DND-41 (cell line): ENCODE measurements around the gene MYH11.
"Not testable (repeated sequence)": the region's sequence is repeated elsewhere in the genome, so short reads cannot be mapped to it uniquely, and the experiment has no call there.

Source experiments
- ATAC-seq: fragments of 200-7000 bp; cut with Tn5 transposase; 3 replicates; pipeline ENCODE4 v1.9.1; 2021; ENCODE audit warnings: low read depth; ENCODE audit not compliant: insufficient read depth
- DNase-seq: peaks from one replicate; pipeline ENCODE4 v3.0.0-alpha.2; 2020
- H2AFZ ChIP-seq: 2 replicates; pipeline ENCODE4 v1.6.0; 2012; ENCODE audit warnings: low read depth, low read length
- H3K27ac ChIP-seq: 2 replicates; pipeline ENCODE4 v1.5.1; 2012; ENCODE audit warnings: low read length, inconsistent platforms
- H3K27me3 ChIP-seq: fragments of 200-600 bp; sonication (generic); 2 replicates; pipeline ENCODE4 v1.6.0; 2012; ENCODE audit warnings: low read length, mild to moderate bottlenecking, inconsistent platforms; ENCODE audit not compliant: insufficient read depth, poor library complexity
- H3K36me3 ChIP-seq: 2 replicates; pipeline ENCODE4 v1.5.1; 2012; ENCODE audit warnings: low read length, inconsistent platforms; ENCODE audit not compliant: insufficient read depth
- H3K4me1 ChIP-seq: 2 replicates; pipeline ENCODE4 v1.5.1; 2012; ENCODE audit warnings: mild to moderate bottlenecking, low read length; ENCODE audit not compliant: insufficient read depth
- H3K4me2 ChIP-seq: 2 replicates; pipeline ENCODE4 v1.6.0; 2012; ENCODE audit warnings: mild to moderate bottlenecking, moderate library complexity, low read length, inconsistent platforms; ENCODE audit not compliant: insufficient read depth
- H3K4me3 ChIP-seq, 2 experiments: fragments of 200-600 bp in 1 of 2; shearing (Covaris generic) in 1 of 2; 2 replicates each; pipeline ENCODE4 v1.5.1; 2012 to 2016; ENCODE audit warnings: inconsistent platforms in 2 of 2, low read length in 2 of 2, mild to moderate bottlenecking in 2 of 2, low read depth in 1 of 2, moderate library complexity in 1 of 2
- H3K79me2 ChIP-seq: 2 replicates; pipeline ENCODE4 v1.6.0; 2012; ENCODE audit warnings: low read length, inconsistent platforms; ENCODE audit not compliant: insufficient read depth
- H3K9ac ChIP-seq: 2 replicates; pipeline ENCODE4 v1.6.0; 2012; ENCODE audit warnings: low read depth, mild to moderate bottlenecking, inconsistent platforms, low read length, moderate library complexity
- H3K9me3 ChIP-seq: 2 replicates; pipeline ENCODE4 v1.5.1; 2012; ENCODE audit warnings: low read length, moderate library complexity, mild to moderate bottlenecking, inconsistent platforms; ENCODE audit not compliant: insufficient read depth, severe bottlenecking
- H4K20me1 ChIP-seq: 2 replicates; pipeline ENCODE4 v1.6.0; 2012; ENCODE audit warnings: low read length; ENCODE audit not compliant: insufficient read depth
- CTCF ChIP-seq: IDR thresholded peaks from 2 replicates; pipeline ENCODE4 v1.5.1; 2012; ENCODE audit warnings: borderline replicate concordance, low read length, moderate library complexity, mild to moderate bottlenecking; ENCODE audit not compliant: poor library complexity, severe bottlenecking; ENCODE audit errors: extremely low read depth
- EZH2 ChIP-seq: IDR thresholded peaks from 3 replicates; pipeline ENCODE4 v1.6.1; 2012; ENCODE audit warnings: borderline replicate concordance, low read depth, mild to moderate bottlenecking, moderate library complexity, low read length, inconsistent platforms; ENCODE audit not compliant: severe bottlenecking

Gene MYH11

GRCh38 chr16:15665107-15665506, 191.7 kb downstream of the MYH11 start:
- Histone ChIP-seq H4K20me1 (peaks cover 25% of the 10 kb centered on the region), H3K4me1 (0 out of 2 replicates have a peak, but pooled peaks cover 4% of the 10 kb centered on the region), H3K4me3 (no peak overlapping the region), H3K36me3 (peaks cover 79% of the 10 kb centered on the region), H3K9me3 (no peaks in the 10 kb centered on the region), H2AFZ (no peak overlapping the region), H3K27ac (no peak overlapping the region), H3K9ac (no peak overlapping the region), H3K79me2 (peaks cover 72% of the 10 kb centered on the region), H3K4me2 (no peak overlapping the region), H3K27me3 (no peaks in the 10 kb centered on the region)
- ATAC-seq: no peak
- TF ChIP-seq CTCF (no peak), EZH2 (no peak)
- DNase-seq: no peak

DNA sequence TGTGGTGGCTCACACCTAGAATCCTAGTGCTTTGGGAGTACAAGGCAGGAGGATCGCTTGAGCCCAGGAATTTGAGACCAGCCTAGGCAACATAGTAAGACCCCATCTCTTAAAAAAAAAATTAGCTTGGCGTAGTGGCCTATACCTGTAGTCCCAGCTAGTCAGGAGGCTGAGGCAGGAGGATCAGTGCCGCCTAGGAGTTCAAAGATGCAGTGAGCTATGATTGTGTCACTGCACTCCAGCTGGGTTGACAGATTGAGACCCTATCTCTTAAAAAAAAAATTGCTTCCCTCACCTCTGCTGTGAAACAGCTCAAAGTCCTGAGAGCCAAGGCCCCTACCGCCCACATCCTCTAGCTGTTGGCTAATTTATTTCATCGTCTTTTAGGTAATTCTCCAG, 196.6 kb downstream of the MYH11 start:
- Histone ChIP-seq H3K36me3 (peaks cover 40% of the 10 kb centered on the region), H3K4me2 (no peak overlapping the region), H2AFZ (no peak overlapping the region), H3K9ac (no peak overlapping the region), H3K9me3 (no peaks in the 10 kb centered on the region), H3K4me1 (peaks cover 11% of the 10 kb centered on the region), H3K79me2 (peaks cover 91% of the 10 kb centered on the region), H4K20me1 (peaks cover 56% of the 10 kb centered on the region), H3K27ac (no peak overlapping the region), H3K27me3 (no peaks in the 10 kb centered on the region), H3K4me3 (no peak overlapping the region)
- DNase-seq (no peak), ATAC-seq (no peak)
- TF ChIP-seq CTCF: no peak
- TF ChIP-seq EZH2: no peak

GRCh38 chr16:15658556-15658955, 198.3 kb downstream of the MYH11 start:
- no peak overlapping the region for H3K4me2 ChIP-seq
- H3K4me1 ChIP-seq: peaks cover 11% of the 10 kb centered on the region
- no peaks in the 10 kb centered on the region for H3K9me3 ChIP-seq
- H2AFZ ChIP-seq: no peak overlapping the region
- H3K4me3 ChIP-seq: no peak overlapping the region
- no peak overlapping the region for H3K9ac ChIP-seq
- H3K27me3 ChIP-seq: no peaks in the 10 kb centered on the region
- no peak for DNase-seq
- TF ChIP-seq EZH2: no peak
- TF ChIP-seq CTCF: no peak
- H4K20me1 ChIP-seq: peaks cover 60% of the 10 kb centered on the region
- no peak for ATAC-seq
- peaks cover 41% of the 10 kb centered on the region for H3K36me3 ChIP-seq
- H3K27ac ChIP-seq: no peak overlapping the region; the same call in none of the 2 replicates
- H3K79me2 ChIP-seq: peaks cover 93% of the 10 kb centered on the region

GRCh38 chr16:15658149-15658548, 198.7 kb downstream of the MYH11 start:
- ATAC-seq (0 out of 3 replicates have a peak, but pooled peaks have one; percentile 35), DNase-seq (no peak)
- H3K4me3 ChIP-seq: no peak overlapping the region
- peaks cover 15% of the 10 kb centered on the region for H3K4me1 ChIP-seq
- peaks cover 93% of the 10 kb centered on the region for H3K79me2 ChIP-seq
- no peak for TF ChIP-seq CTCF
- TF ChIP-seq EZH2: no peak
- H3K36me3 ChIP-seq: peaks cover 39% of the 10 kb centered on the region
- no peak overlapping the region for H3K4me2 ChIP-seq
- H4K20me1 ChIP-seq: peaks cover 62% of the 10 kb centered on the region
- no peaks in the 10 kb centered on the region for H3K9me3 ChIP-seq
- no peak overlapping the region for H3K9ac ChIP-seq
- H2AFZ ChIP-seq: no peak overlapping the region
- H3K27ac ChIP-seq: no peak overlapping the region; the same call in 1 of the 2 replicates
- H3K27me3 ChIP-seq: no peaks in the 10 kb centered on the region

DNA sequence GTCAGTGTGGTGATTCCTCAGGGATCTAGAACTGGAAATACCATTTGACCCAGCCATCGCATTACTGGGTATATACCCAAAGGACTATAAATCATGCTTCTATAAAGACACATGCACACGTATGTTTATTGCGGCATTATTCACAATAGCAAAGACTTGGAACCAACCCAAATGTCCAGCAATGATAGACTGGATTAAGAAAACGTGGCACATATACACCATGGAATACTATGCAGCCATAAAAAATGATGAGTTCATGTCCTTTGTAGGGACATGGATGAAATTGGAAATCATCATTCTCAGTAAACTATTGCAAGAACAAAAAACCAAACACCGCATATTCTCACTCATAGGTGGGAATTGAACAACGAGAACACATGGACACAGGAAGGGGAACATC, 201.3 kb downstream of the MYH11 start:
- Histone ChIP-seq H3K79me2 (peaks cover 94% of the 10 kb centered on the region), H3K36me3 (peaks cover 34% of the 10 kb centered on the region), H4K20me1 (peaks cover 59% of the 10 kb centered on the region), H3K4me1 (peaks cover 37% of the 10 kb centered on the region)
- H3K27ac ChIP-seq, H3K4me2 ChIP-seq, H3K4me3 ChIP-seq, H3K9me3 ChIP-seq, DNase-seq, H3K9ac ChIP-seq, H3K27me3 ChIP-seq, ATAC-seq, H2AFZ ChIP-seq: not testable (repeated sequence)
